Mucosa of rectum (tissue), 2 donors: ENCODE measurements around the gene PPP1R37.

Source experiments
- H3K27ac ChIP-seq, 2 donors: one replicate each; pipeline ENCODE4 v1.7.0; 2013; ENCODE audit warnings: inconsistent platforms in 2 of 2, low read depth in 2 of 2, low read length in 2 of 2
- H3K27me3 ChIP-seq, 2 donors: one replicate each; pipeline ENCODE4 v1.7.0; 2013; ENCODE audit warnings: low read length in 2 of 2; ENCODE audit not compliant: control insufficient read depth in 2 of 2, insufficient read depth in 2 of 2
- H3K36me3 ChIP-seq, 2 donors: one replicate each; pipeline ENCODE4 v1.7.0; 2013; ENCODE audit warnings: low read length in 2 of 2; ENCODE audit not compliant: control insufficient read depth in 2 of 2, insufficient read depth in 2 of 2
- H3K4me1 ChIP-seq, 2 donors: one replicate each; pipeline ENCODE4 v1.7.0; 2013; ENCODE audit warnings: low read length in 2 of 2, mild to moderate bottlenecking in 1 of 2; ENCODE audit not compliant: control insufficient read depth in 2 of 2, insufficient read depth in 2 of 2
- H3K4me3 ChIP-seq, 2 donors: one replicate each; pipeline ENCODE4 v1.7.0; 2013; ENCODE audit warnings: low read length in 2 of 2
- H3K9ac ChIP-seq, 2 donors: one replicate each; pipeline ENCODE4 v1.7.0; 2013; ENCODE audit warnings: low read length in 2 of 2, low read depth in 1 of 2, mild to moderate bottlenecking in 1 of 2
- H3K9me3 ChIP-seq, 2 donors: one replicate each; pipeline ENCODE4 v1.7.0; 2013; ENCODE audit warnings: low read length in 2 of 2; ENCODE audit not compliant: control insufficient read depth in 2 of 2
- donor health status: healthy.
- donor health status: Normal muscosa, but diverticular disease.

The PPP1R37 gene

GRCh38 chr19:45191375-45191774, 98.4 kb downstream of the PPP1R37 start:
- no peaks in the 10 kb centered on the region for H3K4me1 ChIP-seq
- H3K36me3 ChIP-seq, result no peaks in the 10 kb centered on the region
- H3K4me3 ChIP-seq, result no peak overlapping the region
- H3K9me3 ChIP-seq, result no peaks in the 10 kb centered on the region
- no peaks in the 10 kb centered on the region for H3K27me3 ChIP-seq
- no peak overlapping the region for H3K9ac ChIP-seq
- no peak overlapping the region for H3K27ac ChIP-seq

- Histone ChIP-seq H3K27me3 (no peaks in the 10 kb centered on the region), H3K4me3 (no peak overlapping the region), H3K36me3 (no peaks in the 10 kb centered on the region), H3K9ac (no peak overlapping the region), H3K4me1 (no peaks in the 10 kb centered on the region), H3K9me3 (no peaks in the 10 kb centered on the region), H3K27ac (no peak overlapping the region)
Measured at GRCh38 chr19:45195764-45196163, 102.8 kb downstream of the PPP1R37 start.
